Activated CD4-positive, alpha-beta memory T cell treated with anti-CD3 and anti-CD28 coated beads for 36 hours (primary cell): ENCODE data around the gene HAPSTR1. TPM values are rescaled to one million over a fixed set of nuclear protein-coding genes. Genes with fewer than 3 reads are reported as not detected.

Experiments
- CTCF ChIA-PET: fragments of 350-600 bp; sonication (Branson Sonifier 250); formaldehyde crosslinking; loops from one replicate; lab custom pipeline; 2021; ENCODE audit warnings: antibody characterized with exemption, inconsistent platforms; lab: Charles Lee
- POLR2A ChIA-PET: fragments of 350-600 bp; sonication (Branson Sonifier 250); formaldehyde crosslinking; loops from one replicate; lab custom pipeline; 2021; ENCODE audit warnings: antibody characterized with exemption; lab: Charles Lee
- DNase-seq: peaks from one replicate; pipeline ENCODE4 v3.0.0-alpha.2; 2020
- H3K27ac Mint-ChIP-seq: one replicate; pipeline ENCODE4 v1.8.0; 2021; ENCODE audit warnings: mixed read lengths
- H3K27me3 Mint-ChIP-seq: one replicate; pipeline ENCODE4 v1.8.0; 2021; ENCODE audit warnings: mixed read lengths
- H3K36me3 Mint-ChIP-seq: one replicate; pipeline ENCODE4 v1.8.0; 2021; ENCODE audit warnings: mixed read lengths
- H3K4me1 Mint-ChIP-seq: one replicate; pipeline ENCODE4 v1.8.0; 2021; ENCODE audit warnings: low read depth, mixed read lengths
- H3K4me3 Mint-ChIP-seq: one replicate; pipeline ENCODE4 v1.8.0; 2021; ENCODE audit warnings: mild to moderate bottlenecking, mixed read lengths
- H3K9me3 Mint-ChIP-seq: one replicate; pipeline ENCODE4 v1.8.0; 2021; ENCODE audit warnings: mixed read lengths
- intact Hi-C: fragments of 100-400 bp; cut with micrococcal nuclease; formaldehyde crosslinking; loops from one replicate; pipeline ENCODE4 v1.15.1; 2023
- total RNA-seq, 2 experiments: library from RNA; stranded (reverse); gene quantifications; one replicate each; pipeline ENCODE4 v1.2.3, GENCODE V29; 2021

Gene HAPSTR1
- total RNA-seq, 2 experiments from 2014 or later, result 47.1 to 49.1 TPM

- H3K36me3 Mint-ChIP-seq, result peaks cover 21% of the 10 kb centered on the region
- POLR2A ChIA-PET, result interaction anchor here (0.6 to 1.1 kb wide), 3 partner anchors 10 to 42 kb away, joined by 3 read pairs; no protein-coding TSS in a partner anchor
- H3K9me3 Mint-ChIP-seq, result no peaks in the 10 kb centered on the region
- peak overlapping the region; percentile 87 for H3K4me3 Mint-ChIP-seq
- peaks cover 17% of the 10 kb centered on the region for H3K4me1 Mint-ChIP-seq
- no peak for DNase-seq
- intact Hi-C loops, result loop anchor here (2.0 to 5.0 kb wide), 3 partner anchors 127 to 292 kb away; partner anchors contain the start of genes CARHSP1, PMM2, TMEM186 and USP7
- H3K27ac Mint-ChIP-seq, result peak overlapping the region; percentile 77
- CTCF ChIA-PET, result no interaction called here
- H3K27me3 Mint-ChIP-seq, result no peaks in the 10 kb centered on the region
Observed at GRCh38 chr16:9089660-9090059, 1.8 kb upstream of the HAPSTR1 start.

GRCh38 chr16:9090101-9090959 is 1.1 kb upstream of the HAPSTR1 start:
- Mint-ChIP-seq H3K27me3 (no peaks in the 10 kb centered on the region), H3K4me1 (peaks cover 20% of the 10 kb centered on the region), H3K36me3 (peaks cover 22% of the 10 kb centered on the region), H3K9me3 (no peaks in the 10 kb centered on the region), H3K27ac (peak overlapping the region; percentile 95), H3K4me3 (peak overlapping the region; percentile 87)
- CTCF ChIA-PET, result interaction anchor here (0.9 to 2.0 kb wide), 4 partner anchors 12 to 40 kb away, joined by 3 to 12 read pairs (median 6); no protein-coding TSS in a partner anchor
- POLR2A ChIA-PET, result interaction anchor here (0.6 to 3.9 kb wide), 15 partner anchors 11 to 293 kb away, joined by 3 to 34 read pairs (median 5); partner anchors contain the start of genes CARHSP1, PMM2, TMEM186 and USP7
- intact Hi-C loops, result loop anchor here (2.0 to 5.0 kb wide), 3 partner anchors 128 to 293 kb away; partner anchors contain the start of genes CARHSP1, PMM2, TMEM186 and USP7
- peak; percentile 59 for DNase-seq

GRCh38 chr16:9091867-9092281 is 430 bp downstream of the HAPSTR1 start:
- ChIA-PET POLR2A (interaction anchor here (1.0 to 3.9 kb wide), 14 partner anchors 8 to 295 kb away, joined by 3 to 34 read pairs (median 6); partner anchors contain the start of genes CARHSP1, PMM2, TMEM186 and USP7), CTCF (interaction anchor here (0.9 to 2.0 kb wide), 6 partner anchors 11 to 156 kb away, joined by 3 to 12 read pairs (median 5); no protein-coding TSS in a partner anchor)
- Mint-ChIP-seq H3K4me3 (peak overlapping the region; percentile 66), H3K36me3 (peaks cover 33% of the 10 kb centered on the region), H3K4me1 (peaks cover 33% of the 10 kb centered on the region), H3K9me3 (no peaks in the 10 kb centered on the region), H3K27ac (peak overlapping the region; percentile 64), H3K27me3 (no peaks in the 10 kb centered on the region)
- intact Hi-C loops, result loop anchor here (2.0 to 5.0 kb wide), 4 partner anchors 35 to 295 kb away; partner anchors contain the start of genes CARHSP1, PMM2, TMEM186 and USP7
- peak; percentile 59 for DNase-seq

- H3K4me3 Mint-ChIP-seq, result peak overlapping the region; percentile 94
- intact Hi-C loops, result loop anchor here (2.0 to 5.0 kb wide), 2 partner anchors 34 to 295 kb away; partner anchors contain the start of genes PMM2 and TMEM186
- H3K27me3 Mint-ChIP-seq, result no peaks in the 10 kb centered on the region
- peak; percentile 62 for DNase-seq
- CTCF ChIA-PET, result interaction anchor here (0.8 to 2.0 kb wide), 5 partner anchors 10 to 156 kb away, joined by 3 to 12 read pairs (median 5); no protein-coding TSS in a partner anchor
- H3K9me3 Mint-ChIP-seq, result no peaks in the 10 kb centered on the region
- H3K36me3 Mint-ChIP-seq, result peaks cover 36% of the 10 kb centered on the region
- POLR2A ChIA-PET, result interaction anchor here (1.5 to 3.9 kb wide), 7 partner anchors 10 to 223 kb away, joined by 4 to 34 read pairs (median 13); partner anchors contain the start of genes CARHSP1 and USP7
- peaks cover 36% of the 10 kb centered on the region for H3K4me1 Mint-ChIP-seq
- peak overlapping the region; percentile 90 for H3K27ac Mint-ChIP-seq
Observed at GRCh38 chr16:9092282-9092977, 986 bp downstream of the HAPSTR1 start.

GRCh38 chr16:9092978-9093344 is 1.5 kb downstream of the HAPSTR1 start:
- DNase-seq, result peak; percentile 48
- Mint-ChIP-seq H3K27ac (peak overlapping the region; percentile 90), H3K36me3 (peaks cover 41% of the 10 kb centered on the region), H3K9me3 (no peaks in the 10 kb centered on the region), H3K27me3 (no peaks in the 10 kb centered on the region), H3K4me1 (peaks cover 41% of the 10 kb centered on the region), H3K4me3 (peak overlapping the region; percentile 94)
- CTCF ChIA-PET, result interaction anchor here (0.6 to 1.2 kb wide), 4 partner anchors 10 to 84 kb away, joined by 3 to 4 read pairs (median 4); no protein-coding TSS in a partner anchor
- intact Hi-C loops, result loop anchor here (2.0 to 5.0 kb wide), 2 partner anchors 34 to 296 kb away; partner anchors contain the start of genes PMM2 and TMEM186
- POLR2A ChIA-PET, result interaction anchor here (1.8 to 3.9 kb wide), 4 partner anchors 10 to 224 kb away, joined by 7 to 34 read pairs (median 27); partner anchors contain the start of gene CARHSP1

- DNase-seq, result no peak
- POLR2A ChIA-PET, result interaction anchor here (0.5 to 3.9 kb wide), 3 partner anchors 8 to 32 kb away, joined by 3 to 28 read pairs (median 3); no protein-coding TSS in a partner anchor
- H3K36me3 Mint-ChIP-seq, result peaks cover 49% of the 10 kb centered on the region
- peak overlapping the region; percentile 94 for H3K4me3 Mint-ChIP-seq
- CTCF ChIA-PET, result interaction anchor here (1.2 kb wide), 1 partner anchor 85 kb away, joined by 4 read pairs; no protein-coding TSS in a partner anchor
- no peaks in the 10 kb centered on the region for H3K9me3 Mint-ChIP-seq
- intact Hi-C loops, result loop anchor here (5.0 kb wide), 1 partner anchor 297 kb away; the partner anchor contains the start of genes PMM2 and TMEM186
- H3K27ac Mint-ChIP-seq, result peak overlapping the region; percentile 71
- no peaks in the 10 kb centered on the region for H3K27me3 Mint-ChIP-seq
- peaks cover 54% of the 10 kb centered on the region for H3K4me1 Mint-ChIP-seq
Observed at GRCh38 chr16:9094011-9094846, 2.8 kb downstream of the HAPSTR1 start.

- no peak for DNase-seq
- peaks cover 58% of the 10 kb centered on the region for H3K36me3 Mint-ChIP-seq
- H3K4me3 Mint-ChIP-seq, result peak overlapping the region; percentile 38
- ChIA-PET POLR2A (no interaction called here), CTCF (no interaction called here)
- H3K27ac Mint-ChIP-seq, result no peak overlapping the region
- peaks cover 59% of the 10 kb centered on the region for H3K4me1 Mint-ChIP-seq
- intact Hi-C loops, result no loop called here
- H3K27me3 Mint-ChIP-seq, result no peaks in the 10 kb centered on the region
- H3K9me3 Mint-ChIP-seq, result no peaks in the 10 kb centered on the region
Observed at GRCh38 chr16:9095171-9095570, 3.7 kb downstream of the HAPSTR1 start.

GRCh38 chr16:9095656-9096397 is 4.4 kb downstream of the HAPSTR1 start:
- H3K27ac Mint-ChIP-seq, result peak overlapping the region; percentile 49
- no peaks in the 10 kb centered on the region for H3K27me3 Mint-ChIP-seq
- H3K9me3 Mint-ChIP-seq, result no peaks in the 10 kb centered on the region
- CTCF ChIA-PET, result no interaction called here
- no peak for DNase-seq
- H3K4me1 Mint-ChIP-seq, result peaks cover 66% of the 10 kb centered on the region
- H3K4me3 Mint-ChIP-seq, result peak overlapping the region; percentile 31
- intact Hi-C loops, result no loop called here
- POLR2A ChIA-PET, result no interaction called here
- peaks cover 64% of the 10 kb centered on the region for H3K36me3 Mint-ChIP-seq

- Mint-ChIP-seq H3K27me3 (no peaks in the 10 kb centered on the region), H3K36me3 (peaks cover 70% of the 10 kb centered on the region), H3K27ac (peak overlapping the region; percentile 49), H3K4me1 (peaks cover 72% of the 10 kb centered on the region), H3K4me3 (peak overlapping the region; percentile 31), H3K9me3 (no peaks in the 10 kb centered on the region)
- intact Hi-C loops, result no loop called here
- no peak for DNase-seq
- CTCF ChIA-PET, result interaction anchor here (0.6 kb wide), 1 partner anchor 139 kb away, joined by 3 read pairs; no protein-coding TSS in a partner anchor
- POLR2A ChIA-PET, result interaction anchor here (1.3 kb wide), 1 partner anchor 14 kb away, joined by 3 read pairs; no protein-coding TSS in a partner anchor
Observed at GRCh38 chr16:9096416-9096952, 5.0 kb downstream of the HAPSTR1 start.
